HFF-Myc (cell line): ENCODE measurements around the gene LRRC18.

Experiments
- DNase-seq: peaks from one replicate; pipeline ENCODE4 v3.0.0-alpha.2; 2011; ENCODE audit warnings: low read depth; ENCODE audit errors: extremely low read depth
- H3K4me3 ChIP-seq: replicated peaks from 2 replicates; pipeline ENCODE4 v1.5.1; 2011; ENCODE audit warnings: low read depth, mild to moderate bottlenecking, control low read depth, low read length
- CTCF ChIP-seq: IDR thresholded peaks from 2 replicates; pipeline ENCODE4 v1.5.1; 2012; ENCODE audit warnings: mild to moderate bottlenecking, low read depth, low read length, control low read depth; ENCODE audit errors: missing control alignments

LRRC18 gene

GRCh38 chr10:48879451-48879850, 60.2 kb downstream of the LRRC18 start:
- H3K4me3 ChIP-seq, result no peak overlapping the region
- TF ChIP-seq CTCF, result no peak
- no peak for DNase-seq

- DNase-seq, result no peak
Measured at GRCh38 chr10:48878091-48878490, 61.5 kb downstream of the LRRC18 start.

GRCh38 chr10:48872234-48872633, 67.4 kb downstream of the LRRC18 start:
- TF ChIP-seq CTCF, result no peak
- no peak for DNase-seq
- no peak overlapping the region for H3K4me3 ChIP-seq

More at GRCh38 chr10:48878091-48878490, 61.5 kb downstream of the LRRC18 start:
- no peak overlapping the region for H3K4me3 ChIP-seq
- no peak for TF ChIP-seq CTCF
